Activated CD4-positive, alpha-beta T cell treated with anti-CD3 and anti-CD28 coated beads, Interleukin-2, amount 10 ng/mL, durations not matched to agents 24 days and 14 days (primary cell): ENCODE measurements around the gene NPIPA8. TPM values are rescaled to one million over a fixed set of nuclear protein-coding genes. Genes with fewer than 3 reads are reported as not detected.
"Not testable (repeated sequence)": the region's sequence is repeated elsewhere in the genome, so short reads cannot be mapped to it uniquely, and the experiment has no call there.

ENCODE experiments used
- DNase-seq: peaks from one replicate; pipeline ENCODE4 v3.0.0; 2022
- H3K27ac Mint-ChIP-seq: one replicate; pipeline ENCODE4 v1.8.0; 2022; ENCODE audit warnings: mild to moderate bottlenecking, mixed read lengths
- H3K27me3 Mint-ChIP-seq: one replicate; pipeline ENCODE4 v1.8.0; 2022; ENCODE audit warnings: mixed read lengths
- H3K36me3 Mint-ChIP-seq: one replicate; pipeline ENCODE4 v1.8.0; 2022; ENCODE audit warnings: low read depth, mild to moderate bottlenecking, mixed read lengths
- H3K4me1 Mint-ChIP-seq: one replicate; pipeline ENCODE4 v1.8.0; 2021; ENCODE audit warnings: mixed read lengths
- H3K4me3 Mint-ChIP-seq: one replicate; pipeline ENCODE4 v1.8.0; 2022; ENCODE audit warnings: mild to moderate bottlenecking, moderate library complexity, mixed read lengths
- H3K9me3 Mint-ChIP-seq: one replicate; pipeline ENCODE4 v1.8.0; 2021; ENCODE audit warnings: mixed read lengths
- intact Hi-C: fragments of 100-400 bp; cut with micrococcal nuclease; formaldehyde crosslinking; loops from one replicate; pipeline ENCODE4 v1.15.1; 2023
- total RNA-seq: library from RNA; stranded (reverse); gene quantifications from 2 replicates; pipeline ENCODE4 v1.2.3, GENCODE V29; 2022

NPIPA8 gene
- total RNA-seq: 0.54 and 0.88 TPM in 2 replicates

DNA sequence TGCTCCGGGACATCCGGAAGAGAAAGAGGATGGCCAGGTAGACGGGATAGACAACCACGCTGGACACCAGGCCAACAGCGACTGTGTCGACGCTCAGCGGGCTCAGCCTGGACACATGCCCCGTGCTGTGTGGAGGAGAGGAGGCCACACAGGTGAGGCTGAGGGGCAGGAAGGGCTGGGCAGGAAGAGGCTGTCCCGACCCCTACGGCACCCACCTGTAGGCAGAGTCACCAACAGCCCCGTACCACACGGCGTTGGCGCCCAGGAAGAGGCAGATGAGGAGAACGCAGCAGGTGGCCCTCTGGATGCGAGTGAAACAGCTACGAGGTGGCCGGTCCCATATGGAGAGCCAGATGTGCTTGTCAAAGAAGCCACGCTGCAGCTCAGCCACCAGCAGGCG, at the start of gene NPIPA8:
NPIPA8 (minus strand) TSS at position 101 of the 400 bp plus-strand sequence. CDS start 4,074 bp downstream, outside the sequence.
- intact Hi-C loops, DNase-seq, H3K4me1 Mint-ChIP-seq, H3K4me3 Mint-ChIP-seq, H3K27me3 Mint-ChIP-seq, H3K36me3 Mint-ChIP-seq, H3K27ac Mint-ChIP-seq, H3K9me3 Mint-ChIP-seq: not testable (repeated sequence)

DNA sequence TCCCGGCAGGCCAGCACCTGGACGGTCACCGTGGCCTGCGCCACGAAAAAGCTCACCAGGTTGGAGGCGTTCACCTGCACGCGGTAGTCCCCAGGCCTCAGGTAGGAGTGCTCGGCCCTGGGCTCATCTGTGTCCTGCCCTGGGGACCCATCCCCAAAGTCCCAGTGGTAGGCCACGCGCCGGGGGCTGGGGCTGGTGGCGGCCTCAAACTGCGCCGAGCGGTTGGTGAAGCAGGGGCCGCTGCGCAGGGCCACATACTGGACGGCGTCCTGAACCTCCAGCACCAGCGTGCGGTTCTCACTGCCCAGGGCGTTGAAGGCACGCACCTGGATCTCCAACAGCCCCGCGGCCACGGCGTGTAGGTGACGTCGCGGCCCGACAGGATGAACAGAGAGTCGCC, 48.7 kb upstream of the NPIPA8 start:
- H3K27ac Mint-ChIP-seq, H3K4me1 Mint-ChIP-seq, H3K4me3 Mint-ChIP-seq, H3K9me3 Mint-ChIP-seq, intact Hi-C loops, H3K36me3 Mint-ChIP-seq, H3K27me3 Mint-ChIP-seq: not testable (repeated sequence)
- peak; percentile 31 for DNase-seq

DNA sequence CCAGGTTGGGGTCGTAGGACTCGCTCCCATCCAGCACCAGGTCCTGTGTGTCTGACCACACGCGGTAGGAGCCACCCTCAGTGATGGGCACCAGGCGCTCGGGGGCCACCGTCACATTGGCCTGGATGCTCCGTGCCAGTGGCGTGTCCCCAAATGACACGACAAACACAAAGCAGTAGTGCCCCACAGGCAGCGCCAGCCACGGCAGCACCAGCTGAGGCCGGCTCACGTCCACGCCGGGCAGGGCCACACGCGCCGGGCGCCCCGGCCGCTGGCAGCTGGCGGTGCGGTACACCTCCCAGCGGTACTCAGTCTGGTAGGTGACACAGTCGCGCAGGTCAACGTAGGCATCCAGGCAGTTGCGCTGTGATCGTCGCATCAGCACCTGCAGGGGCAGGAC, 48.3 kb upstream of the NPIPA8 start:
- H3K4me3 Mint-ChIP-seq, H3K27me3 Mint-ChIP-seq, H3K36me3 Mint-ChIP-seq, intact Hi-C loops, H3K27ac Mint-ChIP-seq, H3K4me1 Mint-ChIP-seq, H3K9me3 Mint-ChIP-seq: not testable (repeated sequence)
- DNase-seq: peak; percentile 41

DNA sequence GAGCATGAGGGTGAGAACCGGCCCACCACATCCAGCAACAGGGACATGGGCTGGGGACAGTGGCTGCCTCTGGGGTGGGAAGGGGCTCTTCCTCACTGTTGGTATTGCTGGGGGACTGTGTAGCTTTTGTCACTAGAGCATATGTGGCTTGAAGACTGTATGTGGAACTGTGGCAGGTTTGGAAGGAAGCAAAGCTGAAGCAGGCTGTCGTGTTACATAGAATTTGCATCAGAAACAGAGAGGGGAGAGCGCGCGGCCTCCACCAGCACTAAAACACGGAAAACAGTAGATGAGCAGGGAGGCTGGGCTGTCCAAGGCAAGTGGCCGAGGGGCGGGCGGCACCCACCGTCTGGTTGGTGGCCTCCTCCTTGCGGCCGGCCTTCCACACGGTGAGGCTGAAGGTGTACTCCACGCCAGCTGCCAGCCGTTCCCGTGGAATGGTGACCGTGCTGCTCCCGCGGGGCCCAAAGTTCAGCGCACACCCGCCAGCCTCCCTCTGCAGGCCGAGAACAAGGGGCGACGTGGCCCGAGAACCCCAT, 47.6 kb upstream of the NPIPA8 start:
- intact Hi-C loops, H3K4me3 Mint-ChIP-seq, H3K4me1 Mint-ChIP-seq, H3K36me3 Mint-ChIP-seq, H3K9me3 Mint-ChIP-seq, H3K27me3 Mint-ChIP-seq, H3K27ac Mint-ChIP-seq: not testable (repeated sequence)
- DNase-seq: peak; percentile 37

DNA sequence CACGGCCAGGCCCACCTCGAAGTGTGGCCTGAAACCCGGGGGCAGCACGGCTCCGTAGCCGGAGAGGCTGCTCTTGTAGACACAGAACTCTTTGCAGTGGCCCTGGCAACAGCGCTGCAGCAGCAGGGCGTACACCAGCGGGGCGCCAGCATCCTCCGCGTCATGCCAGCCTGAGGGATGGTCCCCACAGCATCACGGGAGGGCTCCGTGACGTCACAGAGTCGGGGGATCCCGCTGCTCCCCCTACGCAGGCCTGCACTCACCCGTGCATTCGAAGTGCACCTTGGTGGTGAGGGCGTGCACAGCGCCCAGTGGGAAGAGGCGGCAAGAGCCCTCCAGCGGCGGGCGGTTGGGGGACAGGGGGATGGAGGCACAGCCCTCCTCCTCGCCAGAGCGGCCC, 46.2 kb upstream of the NPIPA8 start:
- H3K4me3 Mint-ChIP-seq, H3K27ac Mint-ChIP-seq, intact Hi-C loops, H3K27me3 Mint-ChIP-seq, H3K36me3 Mint-ChIP-seq, H3K4me1 Mint-ChIP-seq, H3K9me3 Mint-ChIP-seq: not testable (repeated sequence)
- DNase-seq: peak; percentile 40

DNA sequence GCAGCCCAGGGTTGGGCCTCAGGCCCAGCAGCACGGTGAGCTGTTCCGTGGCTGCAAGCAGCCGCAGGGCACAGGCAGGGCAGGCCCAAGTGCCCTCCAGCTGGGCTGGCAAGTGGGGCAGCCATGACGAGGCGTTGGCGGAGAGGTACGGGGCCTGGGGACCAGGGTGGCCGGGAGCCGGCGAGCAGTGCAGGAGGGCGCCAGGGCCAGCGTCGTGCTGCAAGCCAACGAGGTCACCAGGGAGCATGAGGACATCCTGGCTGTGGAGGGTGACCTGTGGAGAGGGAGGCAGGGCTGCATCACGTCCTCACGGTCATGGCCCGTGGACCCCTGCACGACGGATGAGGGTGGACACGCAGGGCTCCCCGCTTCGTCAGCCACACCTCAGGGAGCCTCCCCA, 11.2 kb upstream of the NPIPA8 start:
- H3K27ac Mint-ChIP-seq, H3K27me3 Mint-ChIP-seq, H3K9me3 Mint-ChIP-seq, H3K36me3 Mint-ChIP-seq, H3K4me1 Mint-ChIP-seq, H3K4me3 Mint-ChIP-seq, intact Hi-C loops: not testable (repeated sequence)
- peak; percentile 45 for DNase-seq

DNA sequence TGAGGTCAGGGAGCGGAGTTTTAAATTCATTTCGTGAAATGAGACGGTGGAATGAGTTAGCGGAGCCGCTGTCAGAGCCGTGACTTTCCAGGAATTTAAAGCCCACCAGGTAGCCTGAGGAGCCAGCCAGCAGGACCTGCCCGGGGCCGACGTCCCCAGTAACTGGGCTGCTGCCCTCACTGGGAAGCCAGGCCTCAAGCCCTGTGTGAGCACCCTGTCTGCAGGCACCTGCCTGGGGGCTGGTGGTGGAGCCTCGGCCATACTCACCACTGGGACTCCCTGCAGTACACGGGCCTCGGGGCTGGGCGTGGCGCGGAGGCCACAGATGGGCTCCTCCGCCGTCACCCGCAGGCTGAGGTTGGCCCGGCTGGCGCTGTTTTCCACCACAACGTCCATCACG, 10.5 kb upstream of the NPIPA8 start:
- H3K4me1 Mint-ChIP-seq: not testable (repeated sequence)

DNA sequence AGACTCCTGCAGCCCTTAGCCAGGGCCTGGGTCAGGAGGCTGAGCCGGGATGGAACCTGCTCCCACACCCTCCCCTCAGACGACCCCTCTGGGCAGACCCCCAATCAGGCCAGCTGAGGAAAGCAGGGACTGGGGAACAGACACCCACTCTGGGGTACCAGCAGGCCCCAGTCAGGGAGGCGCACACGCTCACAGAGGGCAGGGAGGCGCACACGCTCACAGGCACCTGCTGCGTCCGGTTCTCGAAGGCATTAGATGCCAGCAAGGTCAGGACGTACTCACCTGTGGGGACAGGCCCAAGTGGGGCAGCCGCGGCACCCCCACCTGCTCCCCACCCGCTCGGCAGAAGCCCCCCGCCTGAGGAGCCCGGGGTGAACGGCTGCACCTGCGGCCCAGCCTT, 8.1 kb upstream of the NPIPA8 start:
- H3K4me3 Mint-ChIP-seq, intact Hi-C loops, H3K27ac Mint-ChIP-seq, H3K27me3 Mint-ChIP-seq, H3K4me1 Mint-ChIP-seq, H3K9me3 Mint-ChIP-seq, H3K36me3 Mint-ChIP-seq, DNase-seq: not testable (repeated sequence)

More for the DNA sequence above, 10.5 kb upstream of the NPIPA8 start:
- H3K9me3 Mint-ChIP-seq, DNase-seq, H3K27me3 Mint-ChIP-seq, H3K36me3 Mint-ChIP-seq, H3K27ac Mint-ChIP-seq, H3K4me3 Mint-ChIP-seq, intact Hi-C loops: not testable (repeated sequence)

DNA sequence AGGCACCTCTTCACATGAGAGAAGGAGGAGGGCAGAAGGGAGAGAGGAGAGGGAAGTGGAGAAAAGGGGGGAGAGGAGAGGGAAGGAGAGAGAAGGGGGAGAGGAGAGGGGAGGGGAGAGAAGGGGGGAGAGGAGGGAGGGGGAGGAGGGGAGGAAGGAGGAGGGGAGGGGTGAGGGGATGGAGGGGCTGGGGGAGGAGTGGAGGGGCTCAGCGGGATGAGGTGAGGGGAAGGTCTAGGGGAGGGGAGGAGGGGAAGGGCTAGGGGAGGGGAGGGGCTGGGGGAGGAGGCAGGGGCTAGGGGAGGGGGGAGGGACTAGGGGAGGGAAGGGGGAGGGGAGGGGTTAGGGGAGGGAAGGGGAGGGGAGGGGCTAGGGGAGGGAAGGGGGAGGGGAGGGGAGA, 5.5 kb upstream of the NPIPA8 start:
- H3K27ac Mint-ChIP-seq, H3K4me1 Mint-ChIP-seq, H3K4me3 Mint-ChIP-seq, intact Hi-C loops, H3K27me3 Mint-ChIP-seq, DNase-seq, H3K9me3 Mint-ChIP-seq, H3K36me3 Mint-ChIP-seq: not testable (repeated sequence)

DNA sequence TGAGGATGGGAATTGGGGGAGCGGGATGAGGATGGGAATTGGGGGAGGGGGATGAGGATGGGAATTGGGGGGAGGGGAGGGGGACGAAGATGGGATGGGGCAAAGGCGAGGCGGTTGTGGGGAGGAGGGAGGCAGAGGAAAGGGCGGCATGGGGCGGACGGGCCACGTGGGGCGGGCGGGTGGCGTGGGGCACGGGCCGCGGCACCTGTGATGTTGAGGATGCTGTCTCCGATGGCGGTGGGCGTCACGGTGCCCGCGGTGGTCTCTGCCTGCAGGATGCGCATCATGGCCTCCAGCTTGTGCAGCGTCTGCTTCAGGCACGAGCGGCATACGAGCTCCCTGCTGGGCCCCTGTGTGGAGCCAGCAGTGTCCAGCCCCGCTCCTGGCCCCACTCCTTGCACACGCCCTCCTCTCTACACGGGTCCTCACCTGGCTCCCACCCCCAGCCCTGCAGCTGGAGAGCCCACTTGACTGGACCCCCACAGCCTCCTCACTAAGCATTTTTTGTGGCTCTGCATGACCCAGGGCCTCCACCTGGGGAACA, 5.0 kb upstream of the NPIPA8 start:
- H3K9me3 Mint-ChIP-seq, DNase-seq, H3K4me1 Mint-ChIP-seq, H3K4me3 Mint-ChIP-seq, H3K27ac Mint-ChIP-seq, H3K36me3 Mint-ChIP-seq, intact Hi-C loops, H3K27me3 Mint-ChIP-seq: not testable (repeated sequence)

DNA sequence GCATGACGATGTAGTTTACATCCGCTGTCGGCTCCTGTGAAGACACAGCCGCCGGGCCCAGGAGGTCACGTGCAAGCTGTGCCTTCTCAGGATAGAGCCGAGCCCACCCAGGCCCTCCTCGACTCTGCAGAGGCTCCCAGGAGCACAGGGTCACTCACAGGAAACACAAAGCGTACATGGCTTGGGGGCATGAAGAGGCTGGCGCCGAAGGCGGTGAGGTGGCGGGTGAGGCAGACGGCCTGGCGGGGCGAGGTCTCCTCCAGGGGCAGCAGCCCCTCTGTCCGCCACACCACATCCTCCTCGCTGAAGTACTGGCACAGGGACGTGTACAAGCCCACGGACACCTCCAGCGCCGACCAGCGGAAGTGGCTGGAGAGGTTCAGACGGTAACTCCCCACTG, 2.7 kb upstream of the NPIPA8 start:
- H3K27ac Mint-ChIP-seq, H3K9me3 Mint-ChIP-seq, H3K27me3 Mint-ChIP-seq, H3K4me3 Mint-ChIP-seq, H3K4me1 Mint-ChIP-seq, intact Hi-C loops, H3K36me3 Mint-ChIP-seq: not testable (repeated sequence)
- DNase-seq: peak; percentile 53

DNA sequence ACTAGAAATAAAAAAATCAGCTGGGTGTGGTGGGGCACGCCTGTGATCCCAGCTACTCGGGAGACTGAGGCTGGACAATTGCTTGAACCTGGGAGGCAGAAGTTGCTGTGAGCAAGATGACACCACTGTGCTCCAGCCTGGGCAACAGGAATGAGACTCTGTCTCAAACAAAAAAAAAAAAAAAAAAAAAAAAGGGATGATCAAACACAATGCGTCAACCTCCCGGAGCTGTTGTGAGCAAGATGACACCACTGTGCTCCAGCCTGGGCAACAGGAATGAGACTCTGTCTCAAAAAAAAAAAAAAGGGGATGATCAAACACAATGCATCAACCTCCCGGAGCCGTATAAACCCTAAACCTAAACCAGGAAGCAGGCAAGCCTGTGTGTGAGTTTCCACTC, 24.7 kb downstream of the NPIPA8 start:
- H3K27ac Mint-ChIP-seq, H3K27me3 Mint-ChIP-seq, H3K4me1 Mint-ChIP-seq, H3K36me3 Mint-ChIP-seq, intact Hi-C loops, H3K4me3 Mint-ChIP-seq, H3K9me3 Mint-ChIP-seq, DNase-seq: not testable (repeated sequence)

DNA sequence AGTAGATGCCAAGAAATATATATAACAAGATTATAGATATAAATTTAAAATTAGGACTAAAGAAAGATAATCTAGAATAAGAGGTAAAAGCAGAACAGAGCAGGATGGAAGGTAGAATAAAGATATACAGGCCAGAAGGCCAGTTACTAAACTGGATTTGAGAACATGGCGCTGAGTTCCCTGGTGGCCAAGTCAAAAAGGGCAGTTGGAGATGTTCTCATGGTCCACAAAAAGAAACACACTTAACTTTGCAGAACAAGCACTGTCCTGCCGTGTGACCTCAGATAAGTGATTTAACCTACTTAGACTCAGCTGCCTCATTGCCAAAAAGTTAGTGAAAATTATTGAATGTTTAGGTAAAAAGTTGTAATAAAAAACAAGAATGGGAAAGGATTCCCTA, 27.4 kb downstream of the NPIPA8 start:
- H3K9me3 Mint-ChIP-seq, DNase-seq, H3K4me3 Mint-ChIP-seq, H3K27me3 Mint-ChIP-seq, intact Hi-C loops, H3K36me3 Mint-ChIP-seq, H3K27ac Mint-ChIP-seq, H3K4me1 Mint-ChIP-seq: not testable (repeated sequence)

DNA sequence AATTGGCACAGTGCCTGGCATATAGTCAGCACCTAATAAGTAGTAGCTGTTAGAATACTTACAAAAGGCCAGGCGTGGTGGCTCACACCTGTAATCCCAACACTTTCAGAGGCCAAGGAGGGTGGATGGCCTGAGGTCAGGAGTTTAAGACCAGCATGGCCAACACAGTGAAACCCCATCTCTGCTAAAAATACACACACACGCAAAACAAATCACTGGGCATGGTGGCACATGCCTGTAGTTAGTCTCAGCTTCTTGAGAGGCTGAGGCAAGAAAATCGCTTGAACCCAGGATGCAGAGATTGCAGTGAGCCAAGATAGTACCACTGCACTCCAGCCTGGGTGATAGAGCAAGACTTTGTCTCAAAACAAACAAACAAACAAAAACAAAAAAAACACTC, 29.3 kb downstream of the NPIPA8 start:
- H3K36me3 Mint-ChIP-seq, H3K27me3 Mint-ChIP-seq, H3K9me3 Mint-ChIP-seq, H3K4me1 Mint-ChIP-seq, DNase-seq, H3K27ac Mint-ChIP-seq, intact Hi-C loops, H3K4me3 Mint-ChIP-seq: not testable (repeated sequence)

DNA sequence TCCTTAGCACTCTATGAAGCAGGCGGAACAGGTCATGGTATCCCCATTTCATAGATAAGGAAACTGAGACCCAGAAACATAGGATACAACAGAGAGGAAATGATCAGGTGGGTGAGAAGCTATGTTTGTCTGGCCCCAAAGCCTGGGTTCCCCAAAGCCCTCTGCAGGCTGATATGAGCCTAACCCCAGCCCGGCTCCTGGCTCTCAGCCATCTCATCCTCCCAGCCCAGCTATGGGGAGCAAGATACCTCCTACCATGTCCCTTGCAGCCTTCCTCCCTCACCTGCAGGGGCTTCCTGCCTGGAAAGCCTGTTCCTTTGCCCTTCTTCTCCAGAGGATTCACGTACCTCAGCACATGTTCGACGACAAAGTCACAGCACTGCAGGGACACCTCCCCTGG, 30.5 kb downstream of the NPIPA8 start:
- H3K27ac Mint-ChIP-seq, DNase-seq, H3K4me3 Mint-ChIP-seq, intact Hi-C loops, H3K4me1 Mint-ChIP-seq, H3K9me3 Mint-ChIP-seq, H3K27me3 Mint-ChIP-seq, H3K36me3 Mint-ChIP-seq: not testable (repeated sequence)
